Brain microvascular endothelial cell (primary cell): ENCODE measurements around the gene BTBD1.
"Not testable (repeated sequence)": the region's sequence is repeated elsewhere in the genome, so short reads cannot be mapped to it uniquely, and the experiment has no call there.

Source experiments
- DNase-seq: peaks from one replicate; pipeline ENCODE4 v3.0.0-alpha.2; 2020
- H3K27ac ChIP-seq: fragments of 250-450 bp; sonication (Bioruptor Pico); 2 replicates; pipeline ENCODE4 v1.5.1; 2020; ENCODE audit warnings: mild to moderate bottlenecking, moderate library complexity
- H3K27me3 ChIP-seq: fragments of 250-450 bp; sonication (Bioruptor Pico); replicated peaks from 2 replicates; pipeline ENCODE4 v1.5.1; 2020; ENCODE audit warnings: mild to moderate bottlenecking
- H3K36me3 ChIP-seq: fragments of 250-450 bp; sonication (Bioruptor Pico); replicated peaks from 2 replicates; pipeline ENCODE4 v1.5.1; 2020; ENCODE audit warnings: mild to moderate bottlenecking
- H3K4me3 ChIP-seq: 2 replicates; pipeline ENCODE4 v1.5.1; 2011; ENCODE audit warnings: low read depth, mild to moderate bottlenecking, control low read depth, low read length, moderate library complexity
- CTCF ChIP-seq: IDR thresholded peaks from 2 replicates; pipeline ENCODE4 v1.5.1; 2011; ENCODE audit warnings: low read depth, mild to moderate bottlenecking, moderate library complexity, low read length, control low read depth, inconsistent platforms; ENCODE audit errors: missing control alignments
- in situ Hi-C: cut with HindIII; loops from 2 replicates; pipeline ENCODE4 v1.10.0; 2017; ENCODE audit warnings: low sequenced_read_pairs, low pct_ligation_motif_present

Gene BTBD1

GRCh38 chr15:83036253-83036652, 30.8 kb downstream of the BTBD1 start:
- no peak for DNase-seq
- no peak for TF ChIP-seq CTCF
- in situ Hi-C loops = no loop called here
- Histone ChIP-seq H3K27me3 (no peaks in the 10 kb centered on the region), H3K27ac (no peak overlapping the region), H3K36me3 (peaks cover 14% of the 10 kb centered on the region), H3K4me3 (no peak overlapping the region)

GRCh38 chr15:83031234-83031633, 35.8 kb downstream of the BTBD1 start:
- in situ Hi-C loops, H3K27me3 ChIP-seq, H3K4me3 ChIP-seq, DNase-seq, H3K27ac ChIP-seq: not testable (repeated sequence)
- peaks cover 13% of the 10 kb centered on the region for H3K36me3 ChIP-seq

GRCh38 chr15:83030021-83030420, 37.0 kb downstream of the BTBD1 start:
- H3K4me3 ChIP-seq = no peak overlapping the region
- H3K27ac ChIP-seq = no peak overlapping the region
- in situ Hi-C loops = no loop called here
- no peak for TF ChIP-seq CTCF
- DNase-seq = peak; percentile 69
- no peaks in the 10 kb centered on the region for H3K27me3 ChIP-seq
- H3K36me3 ChIP-seq = peaks cover 13% of the 10 kb centered on the region

- H3K4me3 ChIP-seq = no peak overlapping the region
- no peak for TF ChIP-seq CTCF
- H3K36me3 ChIP-seq = peaks cover 21% of the 10 kb centered on the region
- in situ Hi-C loops = no loop called here
- no peaks in the 10 kb centered on the region for H3K27me3 ChIP-seq
- no peak overlapping the region for H3K27ac ChIP-seq
- DNase-seq = no peak
Measured at GRCh38 chr15:83018436-83018835, 48.6 kb downstream of the BTBD1 start.

- DNase-seq = no peak
- Histone ChIP-seq H3K27me3 (no peaks in the 10 kb centered on the region), H3K4me3 (no peak overlapping the region), H3K27ac (no peak overlapping the region), H3K36me3 (peaks cover 21% of the 10 kb centered on the region)
- TF ChIP-seq CTCF = no peak
- in situ Hi-C loops = no loop called here
Measured at GRCh38 chr15:83016906-83017305, 50.1 kb downstream of the BTBD1 start.

- Histone ChIP-seq H3K27ac (no peak overlapping the region), H3K4me3 (no peak overlapping the region), H3K27me3 (no peaks in the 10 kb centered on the region), H3K36me3 (peaks cover 20% of the 10 kb centered on the region)
- TF ChIP-seq CTCF = no peak
- no peak for DNase-seq
- in situ Hi-C loops = no loop called here
Measured at GRCh38 chr15:83015361-83015760, 51.7 kb downstream of the BTBD1 start.
